ENCODE data around the gene UBASH3B. TPM values are rescaled to one million over a fixed set of nuclear protein-coding genes. Genes with fewer than 3 reads are reported as not detected.

Gene UBASH3B
- total RNA-seq, 1 experiment from 2014 or later, result 8.0 TPM

GRCh38 chr11:122852796-122853160 lies 197.3 kb downstream of the UBASH3B start:
- Histone ChIP-seq H4K5ac (ENCODE audit: insufficient read length, low read depth, low read length) (no peak overlapping the region), H2BK15ac (ENCODE audit: low read depth, low read length) (no peak overlapping the region), H3K18ac (ENCODE audit: insufficient read length, low read depth, low read length) (no peak overlapping the region), H3K4me1 (ENCODE audit: insufficient read depth, low read length) (peaks cover 5% of the 10 kb centered on the region), H3K27ac (ENCODE audit: insufficient read length, low read depth, low read length) (no peak overlapping the region), H2BK120ac (ENCODE audit: low read depth, low read length, poor library complexity, severe bottlenecking) (no peak overlapping the region), H3K9me3 (ENCODE audit: control insufficient read depth, low read depth, low read length) (no peaks in the 10 kb centered on the region), H3K4me2 (ENCODE audit: insufficient read depth, insufficient read length, low read length) (no peak overlapping the region), H4K91ac (ENCODE audit: insufficient read length, low read depth, low read length) (no peak overlapping the region), H4K20me1 (ENCODE audit: control insufficient read depth, insufficient read depth, insufficient read length) (no peaks in the 10 kb centered on the region), H2AFZ (ENCODE audit: low read length) (no peak overlapping the region), H3K14ac (ENCODE audit: insufficient read depth, low read length) (no peak overlapping the region), H3K4ac (ENCODE audit: low read depth, low read length) (no peak overlapping the region), H2AK5ac (ENCODE audit: insufficient read length, low read length) (no peak overlapping the region), H3K27me3 (ENCODE audit: insufficient read depth, low read length) (no peaks in the 10 kb centered on the region), H3K23me2 (ENCODE audit: insufficient read length, low read depth, low read length, poor library complexity, severe bottlenecking) (no peaks in the 10 kb centered on the region), H3K23ac (ENCODE audit: insufficient read length, low read depth, low read length) (no peak overlapping the region), H2BK12ac (ENCODE audit: insufficient read length, low read depth, low read length) (no peak overlapping the region), H2BK20ac (ENCODE audit: low read depth, low read length, poor library complexity, severe bottlenecking) (no peak overlapping the region), H3K9ac (ENCODE audit: extremely low read depth, insufficient read length, low read length) (no peak overlapping the region), H4K8ac (replicated peaks; ENCODE audit: insufficient read length, low read depth, low read length) (no peak overlapping the region), H3K56ac (ENCODE audit: insufficient read length, low read depth, low read length) (no peak overlapping the region), H3K79me2 (ENCODE audit: insufficient read depth, low read length) (no peaks in the 10 kb centered on the region), H3T11ph (ENCODE audit: low read length) (no peak overlapping the region), H2BK5ac (ENCODE audit: insufficient read length, low read length) (no peak overlapping the region), H3K79me1 (ENCODE audit: insufficient read depth, low read depth, low read length, poor library complexity, severe bottlenecking) (no peaks in the 10 kb centered on the region)
- no peak overlapping the region; a peak in 1 of 7 replicates for H3K27ac Mint-ChIP-seq
- H3K4me1 Mint-ChIP-seq, result peaks cover 23 to 27% of the 10 kb centered on the region in 2 experiments
- no peaks in the 10 kb centered on the region for H3K9me3 Mint-ChIP-seq
- H3K4me3 Mint-ChIP-seq, result no peak overlapping the region
- TF ChIP-seq CTCF (conservative IDR thresholded peaks at IDR 0.05), result no peak
- no peak for DNase-seq
- no CpG with 5 or more reads among the region's 5 CpGs for WGBS (ENCODE audit: extremely low coverage, insufficient read length, low lambda C conversion rate)
- H3K27me3 Mint-ChIP-seq (ENCODE audit: low read depth), result no peaks in the 10 kb centered on the region
- no peaks in the 10 kb centered on the region for H3K36me3 Mint-ChIP-seq (ENCODE audit: insufficient read depth in 1 of 3, low read depth in 3 of 3)
